ENCODE results near the gene GPATCH1.

GPATCH1 gene

GRCh38 chr19:33125929-33126388, 45.0 kb downstream of the GPATCH1 start (continued):
- TF ChIP-seq ZNF518A (tag by site-specific recombination; conservative IDR thresholded peaks at IDR 0.05; ENCODE audit: low read depth) (no peak), ZNF701 (tag by site-specific recombination; IDR thresholded peaks at IDR 0.05) (no peak), ZNF747 (tag by site-specific recombination; IDR thresholded peaks at IDR 0.05) (no peak), ZXDB (tag by site-specific recombination; IDR thresholded peaks at IDR 0.05) (no peak), SP7 (tag by site-specific recombination; IDR thresholded peaks at IDR 0.05) (no peak), ZNF366 (tag by site-specific recombination; conservative IDR thresholded peaks at IDR 0.05) (peak; percentile 67; the same call in 1 of the 2 replicates), ZNF658 (tag by site-specific recombination; IDR thresholded peaks at IDR 0.05) (no peak), MEIS1 (CRISPR knock-in tag; IDR thresholded peaks at IDR 0.05; ENCODE audit: borderline replicate concordance) (no peak), ZNF514 (tag by site-specific recombination; IDR thresholded peaks at IDR 0.05) (no peak), ZNF2 (tag by site-specific recombination; IDR thresholded peaks at IDR 0.05) (0 out of 2 replicates have a peak, but pooled peaks have one; percentile 59), KLF17 (tag by site-specific recombination; IDR thresholded peaks at IDR 0.05) (no peak), ZSCAN23 (tag by site-specific recombination; IDR thresholded peaks at IDR 0.05) (no peak), ZNF114 (tag by site-specific recombination; IDR thresholded peaks at IDR 0.05) (no peak), ZNF549 (tag by site-specific recombination; IDR thresholded peaks at IDR 0.05) (no peak), ZFP37 (tag by site-specific recombination; IDR thresholded peaks at IDR 0.05) (0 out of 2 replicates have a peak, but pooled peaks have one; percentile 24), ZNF362 (tag by site-specific recombination; IDR thresholded peaks at IDR 0.05) (no peak), ZNF558 (tag by site-specific recombination; IDR thresholded peaks at IDR 0.05) (no peak), ZNF777 (tag by site-specific recombination; IDR thresholded peaks at IDR 0.05; ENCODE audit: borderline replicate concordance) (no peak), SCRT1 (tag by site-specific recombination; IDR thresholded peaks at IDR 0.05; ENCODE audit: borderline replicate concordance) (no peak), REPIN1 (tag by site-specific recombination; IDR thresholded peaks at IDR 0.05; ENCODE audit: low read depth) (no peak), ZNF624 (tag by site-specific recombination; IDR thresholded peaks at IDR 0.05) (no peak), ZNF677 (tag by site-specific recombination; IDR thresholded peaks at IDR 0.05) (peak; percentile 75), ZNF692 (tag by site-specific recombination; IDR thresholded peaks at IDR 0.05) (no peak), SP3 (tag by site-specific recombination; IDR thresholded peaks at IDR 0.05) (no peak), ZNF18 (tag by site-specific recombination; IDR thresholded peaks at IDR 0.05) (no peak), ZNF510 (tag by site-specific recombination; IDR thresholded peaks at IDR 0.05; ENCODE audit: insufficient replicate concordance) (no peak), ZNF10 (tag by site-specific recombination; IDR thresholded peaks at IDR 0.05) (peak; percentile 26; the same call in 1 of the 2 replicates), ZNF132 (tag by site-specific recombination; IDR thresholded peaks at IDR 0.05; ENCODE audit: borderline replicate concordance) (no peak), ZNF670 (tag by site-specific recombination; IDR thresholded peaks at IDR 0.05; ENCODE audit: low read depth) (no peak), ZNF239 (tag by site-specific recombination; IDR thresholded peaks at IDR 0.05) (no peak)
